ENCODE data around the gene HIKESHI. TPM values are rescaled to one million over a fixed set of nuclear protein-coding genes. Genes with fewer than 3 reads are reported as not detected.

HIKESHI gene
- total and polyA plus RNA-seq, 2 donors (not counting 1 experiment from before 2014, with no cell fraction given): 24.4 to 28.0 TPM

GRCh38 chr11:86374586-86374985, 72.5 kb downstream of the HIKESHI start, which contains the start of gene CCDC81:
Gene CCDC81 (plus strand): TSS chr11:86374887. CDS start chr11:86375164, 277 bp downstream.
- H3K27me3 Mint-ChIP-seq: peaks cover 6% of the 10 kb centered on the region
- H3K27ac ChIP-seq (ENCODE audit: low read length in 2 of 2): no peak within 1 kb of the TSS
- no peak within 1 kb of the TSS for H3K27ac Mint-ChIP-seq
- no peaks in the 10 kb centered on the region for H3K4me1 ChIP-seq (ENCODE audit: control insufficient read depth in 2 of 2, insufficient read depth in 2 of 2, low read length in 2 of 2)
- H4K20me1 ChIP-seq (ENCODE audit: control insufficient read depth, insufficient read depth, low read length, poor library complexity, severe bottlenecking): no peaks in the 10 kb centered on the region
- no peak for TF ChIP-seq CTCF (IDR thresholded peaks at IDR 0.05)
- TF ChIP-seq EZH2 (IDR thresholded peaks at IDR 0.05; ENCODE audit: borderline replicate concordance, insufficient read depth, low read depth, low read length, poor library complexity, severe bottlenecking): no peak
- H3K9me3 Mint-ChIP-seq (ENCODE audit: insufficient read depth): peaks cover 2% of the 10 kb centered on the region
- no peak within 1 kb of the TSS for H3K9ac ChIP-seq (ENCODE audit: low read length)
- no peak within 1 kb of the TSS for H3K4me2 ChIP-seq (replicated peaks; ENCODE audit: low read depth, low read length, poor library complexity, severe bottlenecking)
- no peak within 1 kb of the TSS for H2AFZ ChIP-seq (ENCODE audit: insufficient read depth, low read depth, low read length, poor library complexity, severe bottlenecking)
- H3K4me3 Mint-ChIP-seq: no peak within 1 kb of the TSS
- ChIA-PET POLR2A (no interaction called here), CTCF (no interaction called here)
- no peak within 1 kb of the TSS for H3K4me3 ChIP-seq (ENCODE audit: control extremely low read depth in 1 of 5, extremely low read depth in 1 of 5, insufficient read depth in 1 of 5, low read depth in 2 of 5, low read length in 4 of 5)
- H3K4me1 Mint-ChIP-seq: no peaks in the 10 kb centered on the region
- ATAC-seq (ENCODE audit: low read depth) (no peak), DNase-seq (no peak)
- H3K79me2 ChIP-seq (ENCODE audit: control insufficient read depth, insufficient read depth, low read length): no peaks in the 10 kb centered on the region
- H3K27me3 ChIP-seq (replicated peaks in 1 of 4; ENCODE audit: control extremely low read depth in 1 of 4, control insufficient read depth in 3 of 4, insufficient read depth in 4 of 4, low read length in 3 of 4): no peaks in the 10 kb centered on the region
- peaks cover 0 to 7% (median 1%) of the 10 kb centered on the region in 3 donors for H3K9me3 ChIP-seq (ENCODE audit: control extremely low read depth in 1 of 3, control insufficient read depth in 2 of 3, insufficient read depth in 1 of 3, low read length in 2 of 3)
- 20% methylated on average over 16 of the region's 25 CpGs for WGBS (ENCODE audit: insufficient coverage)
- no peaks in the 10 kb centered on the region for H3K36me3 ChIP-seq (replicated peaks in 1 of 2; ENCODE audit: control extremely low read depth in 1 of 2, control insufficient read depth in 1 of 2, extremely low read depth in 1 of 2, insufficient read depth in 2 of 2, low read length in 1 of 2)
- intact Hi-C loops (cut with micrococcal nuclease): no loop called here

GRCh38 chr11:86377972-86378371, 75.9 kb downstream of the HIKESHI start:
- ATAC-seq (ENCODE audit: low read depth) (no peak), DNase-seq (no peak)
- TF ChIP-seq CTCF (IDR thresholded peaks at IDR 0.05): no peak
- no peak for TF ChIP-seq EZH2 (IDR thresholded peaks at IDR 0.05; ENCODE audit: borderline replicate concordance, insufficient read depth, low read depth, low read length, poor library complexity, severe bottlenecking)
- Histone ChIP-seq H3K4me1 (ENCODE audit: control insufficient read depth in 2 of 2, insufficient read depth in 2 of 2, low read length in 2 of 2) (no peaks in the 10 kb centered on the region), H2AFZ (ENCODE audit: insufficient read depth, low read depth, low read length, poor library complexity, severe bottlenecking) (no peak overlapping the region), H4K20me1 (ENCODE audit: control insufficient read depth, insufficient read depth, low read length, poor library complexity, severe bottlenecking) (no peaks in the 10 kb centered on the region), H3K4me3 (ENCODE audit: control extremely low read depth in 1 of 5, extremely low read depth in 1 of 5, insufficient read depth in 1 of 5, low read depth in 2 of 5, low read length in 4 of 5) (no peak overlapping the region), H3K27me3 (replicated peaks in 1 of 4; ENCODE audit: control extremely low read depth in 1 of 4, control insufficient read depth in 3 of 4, insufficient read depth in 4 of 4, low read length in 3 of 4) (no peaks in the 10 kb centered on the region), H3K79me2 (ENCODE audit: control insufficient read depth, insufficient read depth, low read length) (no peaks in the 10 kb centered on the region), H3K9ac (ENCODE audit: low read length) (no peak overlapping the region), H3K36me3 (replicated peaks in 1 of 2; ENCODE audit: control extremely low read depth in 1 of 2, control insufficient read depth in 1 of 2, extremely low read depth in 1 of 2, insufficient read depth in 2 of 2, low read length in 1 of 2) (no peaks in the 10 kb centered on the region), H3K27ac (ENCODE audit: low read length in 2 of 2) (no peak overlapping the region), H3K9me3 (ENCODE audit: control extremely low read depth in 1 of 3, control insufficient read depth in 2 of 3, insufficient read depth in 1 of 3, low read length in 2 of 3) (peaks cover 0 to 4% (median 1%) of the 10 kb centered on the region in 3 donors), H3K4me2 (replicated peaks; ENCODE audit: low read depth, low read length, poor library complexity, severe bottlenecking) (no peak overlapping the region)
- Mint-ChIP-seq H3K27me3 (peaks cover 6% of the 10 kb centered on the region), H3K4me3 (no peak overlapping the region), H3K27ac (no peak overlapping the region), H3K9me3 (ENCODE audit: insufficient read depth) (peaks cover 2% of the 10 kb centered on the region), H3K4me1 (no peaks in the 10 kb centered on the region)
- CTCF ChIA-PET: no interaction called here
- POLR2A ChIA-PET: no interaction called here
- intact Hi-C loops (cut with micrococcal nuclease): no loop called here

All from B cell (primary cell).